ENCODE measurements around the gene TK2.
"Not testable (repeated sequence)": the region's sequence is repeated elsewhere in the genome, so short reads cannot be mapped to it uniquely, and the experiment has no call there.

Gene TK2

GRCh38 chr16:66569827-66570405 lies 20.0 kb upstream of the TK2 start:
- DNase-seq, result no peak

- DNase-seq, result no peak
Observed at GRCh38 chr16:66569131-66569530, 19.2 kb upstream of the TK2 start.

GRCh38 chr16:66568355-66568754 lies 18.4 kb upstream of the TK2 start:
- no peak for DNase-seq

- DNase-seq, result not testable (repeated sequence)
Observed at GRCh38 chr16:66567270-66567669, 17.3 kb upstream of the TK2 start.

- DNase-seq, result no peak
Observed at GRCh38 chr16:66566051-66566901, 16.4 kb upstream of the TK2 start, which contains the start of gene CMTM1. TSS of gene CMTM1 (plus strand) at chr16:66566439. CDS start at chr16:66566514, 75 bp downstream.

- DNase-seq, result no peak
Observed at GRCh38 chr16:66563574-66564334, 13.8 kb upstream of the TK2 start.

- no peak for DNase-seq
Observed at GRCh38 chr16:66562986-66563385, 13.1 kb upstream of the TK2 start.

- DNase-seq, result no peak
Observed at GRCh38 chr16:66562409-66562808, 12.5 kb upstream of the TK2 start.

- DNase-seq, result no peak
Observed at GRCh38 chr16:66561381-66562080, 11.6 kb upstream of the TK2 start.

- DNase-seq, result no peak
Observed at GRCh38 chr16:66560107-66560506, 10.2 kb upstream of the TK2 start.

- DNase-seq, result no peak
Observed at GRCh38 chr16:66554495-66554894, 4.6 kb upstream of the TK2 start.

- no peak for DNase-seq
Observed at GRCh38 chr16:66554021-66554420, 4.1 kb upstream of the TK2 start.

GRCh38 chr16:66553223-66553622 lies 3.3 kb upstream of the TK2 start:
- no peak for DNase-seq

- peak; percentile 28 for DNase-seq
Observed at GRCh38 chr16:66552286-66553177, 2.6 kb upstream of the TK2 start, which contains the start of gene CKLF. TSS of gene CKLF (plus strand) at chr16:66552576. CDS start at chr16:66552716, 140 bp downstream.

- DNase-seq, result no peak
Observed at GRCh38 chr16:66551788-66552285, 1.9 kb upstream of the TK2 start.

GRCh38 chr16:66551348-66551759 lies 1.4 kb upstream of the TK2 start:
- no peak for DNase-seq

GRCh38 chr16:66548868-66549267 lies 1.1 kb downstream of the TK2 start:
- DNase-seq, result no peak

- no peak for DNase-seq
Observed at GRCh38 chr16:66548068-66548467, 1.9 kb downstream of the TK2 start.

GRCh38 chr16:66547101-66547989 lies 2.6 kb downstream of the TK2 start:
- DNase-seq, result no peak

- DNase-seq, result no peak
Observed at GRCh38 chr16:66544016-66544757, 5.7 kb downstream of the TK2 start.
